Measurements from ENCODE around the gene PIGH.

- TF ChIP-seq EP300 (IDR thresholded peaks at IDR 0.05) (no peak), CTCF (IDR thresholded peaks at IDR 0.05) (no peak), POLR2A (IDR thresholded peaks at IDR 0.05) (no peak)
Measured at GRCh38 chr14:67576216-67576955, 23.7 kb downstream of the PIGH start.
